B cell (primary cell): ENCODE measurements around the gene SMURF2.

ENCODE experiments used
- EZH2 ChIP-seq: IDR thresholded peaks from 2 replicates; pipeline ENCODE4 v1.6.1; 2012; ENCODE audit warnings: borderline replicate concordance, low read depth, mild to moderate bottlenecking, moderate library complexity, low read length; ENCODE audit not compliant: insufficient read depth, poor library complexity, severe bottlenecking
- TF ChIP-seq, protein P1 (sequence below): fragments of 200-600 bp; IDR thresholded peaks from one replicate; pipeline ENCODE4 v1.8.0; 2022; ENCODE audit warnings: antibody characterized with exemption, mild to moderate bottlenecking

DNA sequence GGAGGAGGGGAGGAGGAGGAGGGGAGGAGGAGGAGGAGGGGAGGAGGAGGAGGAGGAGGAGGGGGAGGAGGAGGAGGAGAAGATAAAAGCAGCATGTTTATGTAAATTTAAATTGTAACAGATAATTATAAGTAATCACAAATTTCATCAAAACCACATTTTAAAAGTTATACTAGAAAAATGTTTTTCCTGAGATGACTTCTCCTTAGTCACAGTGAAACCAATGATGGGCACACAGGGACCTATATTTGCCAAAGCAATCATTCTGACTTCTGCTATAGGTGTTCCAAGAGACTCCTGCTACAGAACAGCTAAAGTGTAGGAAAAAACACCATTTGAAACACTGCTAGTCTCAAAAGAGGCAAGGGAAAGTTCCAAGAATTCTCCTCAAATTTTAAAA lies 88.9 kb downstream of the SMURF2 start:
- TF ChIP-seq, protein P1, sequence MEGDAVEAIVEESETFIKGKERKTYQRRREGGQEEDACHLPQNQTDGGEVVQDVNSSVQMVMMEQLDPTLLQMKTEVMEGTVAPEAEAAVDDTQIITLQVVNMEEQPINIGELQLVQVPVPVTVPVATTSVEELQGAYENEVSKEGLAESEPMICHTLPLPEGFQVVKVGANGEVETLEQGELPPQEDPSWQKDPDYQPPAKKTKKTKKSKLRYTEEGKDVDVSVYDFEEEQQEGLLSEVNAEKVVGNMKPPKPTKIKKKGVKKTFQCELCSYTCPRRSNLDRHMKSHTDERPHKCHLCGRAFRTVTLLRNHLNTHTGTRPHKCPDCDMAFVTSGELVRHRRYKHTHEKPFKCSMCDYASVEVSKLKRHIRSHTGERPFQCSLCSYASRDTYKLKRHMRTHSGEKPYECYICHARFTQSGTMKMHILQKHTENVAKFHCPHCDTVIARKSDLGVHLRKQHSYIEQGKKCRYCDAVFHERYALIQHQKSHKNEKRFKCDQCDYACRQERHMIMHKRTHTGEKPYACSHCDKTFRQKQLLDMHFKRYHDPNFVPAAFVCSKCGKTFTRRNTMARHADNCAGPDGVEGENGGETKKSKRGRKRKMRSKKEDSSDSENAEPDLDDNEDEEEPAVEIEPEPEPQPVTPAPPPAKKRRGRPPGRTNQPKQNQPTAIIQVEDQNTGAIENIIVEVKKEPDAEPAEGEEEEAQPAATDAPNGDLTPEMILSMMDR: no peak
- TF ChIP-seq EZH2: no peak
